Measurements from ENCODE around the gene TNNT2. TPM values are rescaled to one million over a fixed set of nuclear protein-coding genes. Genes with fewer than 3 reads are reported as not detected.

Gene TNNT2
- total RNA-seq, 1 experiment from 2014 or later = 0.90 TPM

- BruUV-seq (replicated peaks) = no TSS peak
- H3K9me3 ChIP-seq (ENCODE audit: low read depth, low read length, poor library complexity, severe bottlenecking) = no peaks in the 10 kb centered on the region
- ChIA-PET CTCF (no interaction called here), POLR2A (ENCODE audit: low non-redundant PET) (no interaction called here)
- no peak for DNase-seq (ENCODE audit: low spot score)
- no peak overlapping the region for H3K27ac ChIP-seq (ENCODE audit: low read depth, low read length, poor library complexity, severe bottlenecking)
- intact Hi-C loops (cut with micrococcal nuclease; ENCODE audit: unreplicated experiment) = no loop called here
- H3K4me3 ChIP-seq (ENCODE audit: low read depth, low read length, poor library complexity, severe bottlenecking) = no peak overlapping the region
- TF ChIP-seq, protein P1, sequence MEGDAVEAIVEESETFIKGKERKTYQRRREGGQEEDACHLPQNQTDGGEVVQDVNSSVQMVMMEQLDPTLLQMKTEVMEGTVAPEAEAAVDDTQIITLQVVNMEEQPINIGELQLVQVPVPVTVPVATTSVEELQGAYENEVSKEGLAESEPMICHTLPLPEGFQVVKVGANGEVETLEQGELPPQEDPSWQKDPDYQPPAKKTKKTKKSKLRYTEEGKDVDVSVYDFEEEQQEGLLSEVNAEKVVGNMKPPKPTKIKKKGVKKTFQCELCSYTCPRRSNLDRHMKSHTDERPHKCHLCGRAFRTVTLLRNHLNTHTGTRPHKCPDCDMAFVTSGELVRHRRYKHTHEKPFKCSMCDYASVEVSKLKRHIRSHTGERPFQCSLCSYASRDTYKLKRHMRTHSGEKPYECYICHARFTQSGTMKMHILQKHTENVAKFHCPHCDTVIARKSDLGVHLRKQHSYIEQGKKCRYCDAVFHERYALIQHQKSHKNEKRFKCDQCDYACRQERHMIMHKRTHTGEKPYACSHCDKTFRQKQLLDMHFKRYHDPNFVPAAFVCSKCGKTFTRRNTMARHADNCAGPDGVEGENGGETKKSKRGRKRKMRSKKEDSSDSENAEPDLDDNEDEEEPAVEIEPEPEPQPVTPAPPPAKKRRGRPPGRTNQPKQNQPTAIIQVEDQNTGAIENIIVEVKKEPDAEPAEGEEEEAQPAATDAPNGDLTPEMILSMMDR (conservative IDR thresholded peaks at IDR 0.05; ENCODE audit: low read depth, low read length) = no peak
- TF ChIP-seq EZH2 (IDR thresholded peaks at IDR 0.05; ENCODE audit: borderline replicate concordance, low read depth, low read length, poor library complexity, severe bottlenecking) = no peak
- H3K4me1 ChIP-seq (ENCODE audit: insufficient read depth, low read length, poor library complexity, severe bottlenecking) = peaks cover 26% of the 10 kb centered on the region
- no peaks in the 10 kb centered on the region for H3K36me3 ChIP-seq (ENCODE audit: insufficient read depth, low read length, poor library complexity, severe bottlenecking)
- no peaks in the 10 kb centered on the region for H3K27me3 ChIP-seq (replicated peaks; ENCODE audit: insufficient read depth, low read depth, low read length, poor library complexity)
Observed at GRCh38 chr1:201350884-201351283, 26.6 kb downstream of the TNNT2 start.

- no peaks in the 10 kb centered on the region for H3K36me3 ChIP-seq (ENCODE audit: insufficient read depth, low read length, poor library complexity, severe bottlenecking)
- no peak for TF ChIP-seq EZH2 (IDR thresholded peaks at IDR 0.05; ENCODE audit: borderline replicate concordance, low read depth, low read length, poor library complexity, severe bottlenecking)
- TF ChIP-seq, protein P1 (conservative IDR thresholded peaks at IDR 0.05; ENCODE audit: low read depth, low read length) = no peak
- intact Hi-C loops (cut with micrococcal nuclease; ENCODE audit: unreplicated experiment) = no loop called here
- POLR2A ChIA-PET (ENCODE audit: low non-redundant PET) = interaction anchor here (0.6 kb wide), 1 partner anchor 65 kb away, joined by 6 read pairs; no protein-coding TSS in a partner anchor
- no peaks in the 10 kb centered on the region for H3K9me3 ChIP-seq (ENCODE audit: low read depth, low read length, poor library complexity, severe bottlenecking)
- H3K4me1 ChIP-seq (ENCODE audit: insufficient read depth, low read length, poor library complexity, severe bottlenecking) = peaks cover 26% of the 10 kb centered on the region
- H3K4me3 ChIP-seq (ENCODE audit: low read depth, low read length, poor library complexity, severe bottlenecking) = no peak overlapping the region
- no peak for DNase-seq (ENCODE audit: low spot score)
- no TSS peak for BruUV-seq (replicated peaks)
- CTCF ChIA-PET = no interaction called here
- no peak overlapping the region for H3K27ac ChIP-seq (ENCODE audit: low read depth, low read length, poor library complexity, severe bottlenecking)
- no peaks in the 10 kb centered on the region for H3K27me3 ChIP-seq (replicated peaks; ENCODE audit: insufficient read depth, low read depth, low read length, poor library complexity)
Observed at GRCh38 chr1:201350361-201350725, 27.1 kb downstream of the TNNT2 start.

DNA sequence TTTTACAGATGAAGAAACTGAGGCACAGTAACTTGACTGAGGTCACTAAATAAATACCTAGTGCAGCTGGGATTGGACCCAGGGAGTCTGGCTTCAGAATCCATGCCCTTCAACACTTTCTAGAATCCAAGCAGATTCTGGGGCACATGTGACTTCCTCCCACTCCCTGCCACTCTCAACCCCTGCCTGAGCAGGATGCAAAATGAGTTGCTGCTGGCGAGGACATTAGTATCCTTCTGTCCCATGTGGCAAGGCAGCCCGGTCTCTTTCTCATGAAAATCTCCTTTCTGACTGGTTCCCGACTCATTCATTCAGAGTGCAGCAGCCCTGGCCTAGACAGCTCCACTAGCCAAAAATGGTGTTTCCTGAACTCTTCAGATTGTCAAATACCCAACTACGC is 28.4 kb downstream of the TNNT2 start:
- TF ChIP-seq, protein P1 (conservative IDR thresholded peaks at IDR 0.05; ENCODE audit: low read depth, low read length) = no peak
- no peak for TF ChIP-seq EZH2 (IDR thresholded peaks at IDR 0.05; ENCODE audit: borderline replicate concordance, low read depth, low read length, poor library complexity, severe bottlenecking)
- intact Hi-C loops (cut with micrococcal nuclease; ENCODE audit: unreplicated experiment) = loop anchor here (5.0 kb wide), 2 partner anchors 82 to 97 kb away; no protein-coding TSS in a partner anchor
- no TSS peak for BruUV-seq (replicated peaks)
- Histone ChIP-seq H3K9me3 (ENCODE audit: low read depth, low read length, poor library complexity, severe bottlenecking) (no peaks in the 10 kb centered on the region), H3K27ac (ENCODE audit: low read depth, low read length, poor library complexity, severe bottlenecking) (peak overlapping the region; percentile 24), H3K27me3 (replicated peaks; ENCODE audit: insufficient read depth, low read depth, low read length, poor library complexity) (no peaks in the 10 kb centered on the region), H3K4me3 (ENCODE audit: low read depth, low read length, poor library complexity, severe bottlenecking) (no peak overlapping the region), H3K4me1 (ENCODE audit: insufficient read depth, low read length, poor library complexity, severe bottlenecking) (peaks cover 26% of the 10 kb centered on the region), H3K36me3 (ENCODE audit: insufficient read depth, low read length, poor library complexity, severe bottlenecking) (no peaks in the 10 kb centered on the region)
- ChIA-PET CTCF (interaction anchor here (0.7 kb wide), 1 partner anchor 588 kb away, joined by 3 read pairs; no protein-coding TSS in a partner anchor), POLR2A (ENCODE audit: low non-redundant PET) (no interaction called here)
- no peak for DNase-seq (ENCODE audit: low spot score)

Measured in A673 (cell line).